HepG2 (cell line): ENCODE measurements around the gene FOXS1. TPM values are rescaled to one million over a fixed set of nuclear protein-coding genes. Genes with fewer than 3 reads are reported as not detected.
A peak's percentile ranks its signal among the peaks of the same experiment; 100 is the strongest.

Experiments
- AHDC1 ChIP-seq: sonication (generic); formaldehyde crosslinking; IDR thresholded peaks from 2 replicates; pipeline ENCODE4 v1.5.1; 2020; ENCODE audit warnings: mild to moderate bottlenecking, missing genetic modification reagents, borderline replicate concordance
- ATM ChIP-seq: fragments of 450-650 bp; IDR thresholded peaks from 2 replicates; pipeline ENCODE4 v1.7.1; 2017; ENCODE audit warnings: mild to moderate bottlenecking, borderline replicate concordance
- IKZF4 ChIP-seq: sonication (generic); formaldehyde crosslinking; IDR thresholded peaks from 2 replicates; pipeline ENCODE4 v1.5.1; 2020; ENCODE audit warnings: borderline replicate concordance, mild to moderate bottlenecking, low read depth, missing genetic modification reagents; ENCODE audit errors: not compliant biosample characterization
- IKZF5 ChIP-seq: IDR thresholded peaks from 2 replicates; pipeline ENCODE4 v1.6.1; 2018; ENCODE audit warnings: missing genetic modification reagents, mild to moderate bottlenecking, missing compliant biosample characterization
- PREB ChIP-seq: sonication (generic); formaldehyde crosslinking; IDR thresholded peaks from 2 replicates; pipeline ENCODE4 v1.4.0; 2020; ENCODE audit warnings: missing genetic modification reagents
- RERE ChIP-seq: IDR thresholded peaks from 2 replicates; pipeline ENCODE4 v1.6.1; 2016; ENCODE audit warnings: low read depth, missing genetic modification reagents, missing compliant biosample characterization
- RNF2 ChIP-seq: fragments of 450-650 bp; conservative IDR thresholded peaks from 2 replicates; pipeline ENCODE4 v1.6.1; 2016; ENCODE audit warnings: low read depth
- SALL2 ChIP-seq: sonication (generic); formaldehyde crosslinking; IDR thresholded peaks from 2 replicates; pipeline ENCODE4 v1.8.1; 2023; ENCODE audit warnings: mild to moderate bottlenecking, missing genetic modification reagents, inconsistent platforms
- SKI ChIP-seq: fragments of 450-650 bp; IDR thresholded peaks from one replicate; pipeline ENCODE4 v1.6.1; 2018; ENCODE audit warnings: mild to moderate bottlenecking; ENCODE audit not compliant: partially characterized antibody
- TEF ChIP-seq: sonication (generic); formaldehyde crosslinking; IDR thresholded peaks from 2 replicates; pipeline ENCODE4 v1.5.0; 2020; ENCODE audit warnings: missing genetic modification reagents
- ZNF451 ChIP-seq: sonication (generic); formaldehyde crosslinking; IDR thresholded peaks from 2 replicates; pipeline ENCODE4 v1.5.0; 2020; ENCODE audit warnings: mild to moderate bottlenecking, missing genetic modification reagents
- polyA plus RNA-seq, 8 experiments: library from polyadenylated mRNA; depleted of rRNA in 3 of 8; stranded (reverse) in 7 of 8; unstranded in 1 of 8; fragments of >200 nt; fragmentation: Illumina TruSeq in 4 of 8; extraction: Trizol in 4 of 8; gene quantifications; 2 replicates each; pipeline versions ENCODE4 v1.2.1 to v1.2.3, GENCODE V29; 2011 to 2016; ENCODE audit warnings: low read depth in 4 of 8, missing spikeins in 1 of 8, mixed read lengths in 1 of 8; ENCODE audit not compliant: insufficient read depth in 1 of 8
- total RNA-seq, 5 experiments: library from RNA; depleted of rRNA; stranded (reverse); fragments of >200 nt; fragmentation: Illumina TruSeq; extraction: Trizol; gene quantifications; 2 replicates each; pipeline ENCODE4 v1.2.3, GENCODE V29; 2016; ENCODE audit warnings: low read depth in 1 of 5

FOXS1 gene
- total and polyA plus RNA-seq, 2 of the 13 experiments (the other 11 are each of a cell fraction or from before 2014, with no cell fraction given): not detected

- 0 out of 2 replicates have a peak, but pooled peaks have one; percentile 69 for TF ChIP-seq PREB
- no peak for TF ChIP-seq ZNF451 (CRISPR knock-in tag)
- no peak for TF ChIP-seq TEF (CRISPR knock-in tag)
- TF ChIP-seq IKZF5 (CRISPR knock-in tag): peak; percentile 67
- no peak for TF ChIP-seq ATM
- TF ChIP-seq RERE (CRISPR knock-in tag): no peak
- TF ChIP-seq SKI: peak; percentile 83
- TF ChIP-seq RNF2: peak; percentile 86
- TF ChIP-seq IKZF4: no peak
- no peak for TF ChIP-seq AHDC1 (CRISPR knock-in tag)
- no peak; the same call in 1 of the 2 replicates for TF ChIP-seq SALL2 (CRISPR knock-in tag)
These were observed 34.0 kb upstream of the FOXS1 start (continued) for GRCh38 chr20:31879143-31879987.
